Adrenal gland (tissue), 12 donors: ENCODE measurements around the gene WDFY4. TPM values are rescaled to one million over a fixed set of nuclear protein-coding genes. Genes with fewer than 3 reads are reported as not detected.

ENCODE experiments used
- DNase-seq, 7 donors: peaks; one replicate each; pipeline ENCODE4 v3.0.0-alpha.2; 2019 to 2020
- H3K27ac ChIP-seq, 5 donors: fragments of 200-600 bp; sonication (generic) in 4 of 5; 1 replicate in 3 of 5; 2 replicates in 2 of 5; pipeline versions ENCODE4 v1.5.1 to v1.8.0; 2016 to 2020; ENCODE audit warnings: mild to moderate bottlenecking in 1 of 5
- H3K27me3 ChIP-seq: fragments of 200-600 bp; 2 replicates; pipeline ENCODE4 v1.8.0; 2021
- H3K36me3 ChIP-seq, 2 donors: fragments of 200-600 bp; replicated peaks in 1 of 2; 1 replicate in 1 of 2; 2 replicates in 1 of 2; pipeline versions ENCODE4 v1.5.1 to v1.8.0; 2018 to 2022
- H3K4me1 ChIP-seq, 2 donors: fragments of 200-600 bp; replicated peaks in 1 of 2; 1 replicate in 1 of 2; 2 replicates in 1 of 2; pipeline versions ENCODE4 v1.5.1 to v1.8.0; 2018 to 2021
- H3K4me3 ChIP-seq, 4 donors: fragments of 200-600 bp; sonication (generic) in 3 of 4; one replicate each; pipeline ENCODE4 v1.5.1; 2016 to 2018
- H3K9me3 ChIP-seq, 3 donors: fragments of 200-600 bp; sonication (generic) in 1 of 3; replicated peaks in 1 of 3; 1 replicate in 2 of 3; 2 replicates in 1 of 3; pipeline versions ENCODE4 v1.5.1 to v1.8.0; 2016 to 2021
- POLR2A ChIP-seq, 2 donors: fragments of 450-650 bp; IDR thresholded peaks; one replicate each; pipeline ENCODE4 v1.6.1; 2017; ENCODE audit warnings: antibody characterized with exemption in 2 of 2, mild to moderate bottlenecking in 2 of 2, moderate library complexity in 1 of 2
- WGBS, 4 donors: extraction: QIAGEN DNeasy Blood & Tissue Kit in 2 of 4; methylation state at CpG; one replicate each; pipeline versions ENCODE4 v1.1.5 to v1.1.7; 2013 to 2017; 5-methylcytosine and 5-hydroxymethylcytosine counted together
- intact Hi-C, 2 donors: fragments of 100-400 bp; cut with DNase I; formaldehyde crosslinking; loops; one replicate each; pipeline versions ENCODE4 v1.14.1 to v1.15.0; 2022 to 2023
- polyA plus RNA-seq, 3 donors: library from polyadenylated mRNA; stranded (reverse); fragments of 200-250 nt in 2 of 3; fragments of 350-450 nt in 1 of 3; fragmentation: Illumina TruSeq in 1 of 3; extraction: RNeasy Lipid Tissue Mini Kit (QIAGEN cat#74804) in 1 of 3; gene quantifications; one replicate each; pipeline ENCODE4 v1.2.3, GENCODE V29; 2013 to 2014
- total RNA-seq, 9 donors: library from RNA; depleted of rRNA in 4 of 9; stranded (reverse); fragments of >200 nt in 4 of 9; fragments of 120-200 nt in 1 of 9; fragmentation: NEBNext Ultra II Directional in 1 of 9; extraction: Animal tissue kit (Norgen Biotek cat#: 25700) in 1 of 9; gene quantifications; one replicate each; pipeline versions ENCODE4 v1.1.0 to v1.2.4, GENCODE V29; 2013 to 2023
- TF ChIP-seq, protein P1 (sequence below), 6 experiments: fragments of 450-650 bp in 4 of 6; fragments of 200-600 bp in 2 of 6; sonication (generic) in 1 of 6; IDR thresholded peaks; 1 replicate in 5 of 6; 2 replicates in 1 of 6; pipeline versions ENCODE4 v1.5.1 to v1.8.0; 2016 to 2021; ENCODE audit warnings: antibody characterized with exemption in 6 of 6, mild to moderate bottlenecking in 2 of 6, moderate library complexity in 1 of 6
- donor health status: healthy with polysubstance abuse.
- donor health status: Bipolar disorder and iron deficiency.
- donor health status: DM: yes; HTN: yes; CAD: no.
- donor health status: DM: no; HTN: no; CAD: no.
- donor health status: DM: no; HTN: no; CAD: no.
- donor health status: DM: yes; HTN: yes; CAD: no.

Gene WDFY4
- total and polyA plus RNA-seq, 12 donors, result 0.61 to 9.9 (median 5.7) TPM

DNA sequence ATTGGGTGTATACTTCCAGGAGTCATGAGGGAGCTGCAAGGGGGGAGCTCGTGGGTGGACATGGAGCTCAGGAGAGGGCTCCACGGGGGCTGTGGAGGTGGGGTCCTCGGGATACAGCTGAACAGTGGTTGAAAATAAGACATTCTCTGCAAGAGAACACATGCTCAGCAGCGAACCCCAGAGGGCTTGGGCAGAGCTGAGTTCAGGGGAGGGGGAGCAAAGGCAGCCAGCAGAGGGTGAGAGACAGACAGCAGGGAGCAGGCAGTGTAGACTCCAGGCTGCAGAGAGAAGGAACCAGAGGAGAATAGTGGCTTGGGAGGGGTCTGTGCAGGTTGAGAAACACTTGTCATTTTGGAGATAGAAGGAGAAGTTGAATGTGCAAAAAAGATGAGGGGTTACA is 327.9 kb downstream of the WDFY4 start:
- Histone ChIP-seq H3K9me3 (no peaks in the 10 kb centered on the region), H3K27ac (no peak overlapping the region), H3K4me3 (no peak overlapping the region), H3K4me1 (peaks cover 0 to 33% of the 10 kb centered on the region in 2 donors), H3K36me3 (peaks cover 0 to 3% of the 10 kb centered on the region in 2 donors), H3K27me3 (no peaks in the 10 kb centered on the region)
- intact Hi-C loops, result no loop called here
- 68 to 88% (median 84%) methylated on average over 4 of the region's 4 CpGs for WGBS, 4 donors
- no peak for TF ChIP-seq POLR2A (IDR thresholded peaks at IDR 0.05)
- TF ChIP-seq, protein P1, sequence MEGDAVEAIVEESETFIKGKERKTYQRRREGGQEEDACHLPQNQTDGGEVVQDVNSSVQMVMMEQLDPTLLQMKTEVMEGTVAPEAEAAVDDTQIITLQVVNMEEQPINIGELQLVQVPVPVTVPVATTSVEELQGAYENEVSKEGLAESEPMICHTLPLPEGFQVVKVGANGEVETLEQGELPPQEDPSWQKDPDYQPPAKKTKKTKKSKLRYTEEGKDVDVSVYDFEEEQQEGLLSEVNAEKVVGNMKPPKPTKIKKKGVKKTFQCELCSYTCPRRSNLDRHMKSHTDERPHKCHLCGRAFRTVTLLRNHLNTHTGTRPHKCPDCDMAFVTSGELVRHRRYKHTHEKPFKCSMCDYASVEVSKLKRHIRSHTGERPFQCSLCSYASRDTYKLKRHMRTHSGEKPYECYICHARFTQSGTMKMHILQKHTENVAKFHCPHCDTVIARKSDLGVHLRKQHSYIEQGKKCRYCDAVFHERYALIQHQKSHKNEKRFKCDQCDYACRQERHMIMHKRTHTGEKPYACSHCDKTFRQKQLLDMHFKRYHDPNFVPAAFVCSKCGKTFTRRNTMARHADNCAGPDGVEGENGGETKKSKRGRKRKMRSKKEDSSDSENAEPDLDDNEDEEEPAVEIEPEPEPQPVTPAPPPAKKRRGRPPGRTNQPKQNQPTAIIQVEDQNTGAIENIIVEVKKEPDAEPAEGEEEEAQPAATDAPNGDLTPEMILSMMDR (IDR thresholded peaks at IDR 0.05), result no peak
- DNase-seq, result no peak

DNA sequence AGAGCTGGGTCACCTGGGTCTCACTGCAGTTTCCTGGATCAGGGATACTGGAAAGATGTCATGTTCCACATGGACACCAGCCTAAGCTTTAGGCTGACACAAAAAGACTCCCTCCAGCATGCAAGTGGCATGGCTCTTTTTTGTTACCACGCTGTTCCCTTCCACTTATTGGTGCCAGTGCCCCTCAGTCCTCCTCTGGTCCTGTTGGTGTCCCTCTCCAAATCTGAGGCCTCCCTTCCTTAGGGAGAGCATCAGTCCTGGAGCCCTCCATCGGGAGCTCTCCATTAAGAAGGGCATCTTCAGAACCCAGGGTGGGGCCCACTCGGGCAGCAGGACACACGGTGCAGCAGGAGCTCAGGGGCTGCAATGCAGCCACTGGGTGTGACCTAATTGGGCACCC is 331.0 kb downstream of the WDFY4 start:
- Histone ChIP-seq H3K36me3 (peaks cover 0 to 9% of the 10 kb centered on the region in 2 donors), H3K4me1 (peaks cover 5 to 15% of the 10 kb centered on the region in 2 donors), H3K4me3 (no peak overlapping the region), H3K27me3 (no peaks in the 10 kb centered on the region), H3K9me3 (no peaks in the 10 kb centered on the region), H3K27ac (no peak overlapping the region)
- TF ChIP-seq, protein P1 (IDR thresholded peaks at IDR 0.05), result no peak
- TF ChIP-seq POLR2A (IDR thresholded peaks at IDR 0.05), result no peak
- intact Hi-C loops, result no loop called here
- no peak for DNase-seq
- 86 to 100% (median 99%) methylated on average over 3 to 4 of the region's 4 CpGs for WGBS, 4 donors

DNA sequence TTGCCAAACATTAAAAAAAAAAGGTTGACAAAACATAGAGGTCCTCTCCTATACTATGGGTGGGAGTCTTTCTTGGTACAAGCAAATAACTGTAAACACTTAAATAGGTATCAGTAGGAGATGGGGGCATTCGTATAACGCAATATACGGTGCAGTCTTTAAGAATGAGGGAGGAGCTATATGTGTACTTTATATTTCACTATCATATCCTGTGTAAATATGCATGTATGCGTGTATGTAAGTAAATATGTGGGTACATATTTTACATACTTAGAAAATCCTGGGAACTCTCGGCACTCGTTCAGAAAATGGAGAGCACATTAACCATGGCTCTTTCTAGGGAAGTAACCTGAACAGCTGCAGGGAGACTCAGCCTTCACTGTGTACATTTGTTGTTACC is 337.0 kb downstream of the WDFY4 start:
- TF ChIP-seq, protein P1 (IDR thresholded peaks at IDR 0.05), result no peak
- TF ChIP-seq POLR2A (IDR thresholded peaks at IDR 0.05), result no peak
- Histone ChIP-seq H3K4me1 (peaks cover 27 to 38% of the 10 kb centered on the region in 2 donors), H3K9me3 (no peaks in the 10 kb centered on the region), H3K27ac (no peak overlapping the region), H3K27me3 (no peaks in the 10 kb centered on the region), H3K36me3 (peaks cover 0 to 9% of the 10 kb centered on the region in 2 donors), H3K4me3 (no peak overlapping the region)
- WGBS, 4 donors, result 91 to 97% (median 96%) methylated on average over 6 of the region's 6 CpGs
- intact Hi-C loops, result no loop called here
- DNase-seq, result no peak

DNA sequence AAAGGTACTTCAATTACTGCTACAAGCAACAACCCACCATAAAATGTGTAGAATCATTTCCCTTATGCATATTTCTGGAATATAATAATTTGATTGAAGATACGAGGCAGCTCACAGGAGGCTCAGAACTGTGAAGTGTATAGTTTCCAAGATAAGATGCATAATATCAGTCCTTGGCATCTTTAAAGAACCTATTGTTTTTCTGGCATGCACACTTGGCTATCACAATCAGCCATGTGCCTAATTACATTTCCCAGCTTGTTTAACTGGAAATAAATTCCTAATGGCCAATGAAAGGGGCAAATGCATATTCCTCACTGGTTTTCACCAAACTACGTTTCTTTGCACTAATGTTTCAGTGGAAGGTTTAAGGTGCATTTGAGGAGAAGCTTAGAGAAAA is 338.4 kb downstream of the WDFY4 start:
- WGBS, 4 donors, result 67 to 73% (median 68%) methylated on average over 2 of the region's 2 CpGs
- intact Hi-C loops, result no loop called here
- no peak for TF ChIP-seq POLR2A (IDR thresholded peaks at IDR 0.05)
- TF ChIP-seq, protein P1 (IDR thresholded peaks at IDR 0.05), result no peak

More for the DNA sequence above, 338.4 kb downstream of the WDFY4 start:
- H3K36me3 ChIP-seq, result peaks cover 0 to 6% of the 10 kb centered on the region in 2 donors
- no peak for DNase-seq
- H3K27ac ChIP-seq, result peak overlapping the region in 1 of 5 donors; percentile 29
- H3K9me3 ChIP-seq, result no peaks in the 10 kb centered on the region
- H3K4me3 ChIP-seq, result no peak overlapping the region
- H3K4me1 ChIP-seq, result peaks cover 27 to 38% of the 10 kb centered on the region in 2 donors
- H3K27me3 ChIP-seq, result no peaks in the 10 kb centered on the region
